DOHH2 (cell line): Measurements from ENCODE around the gene SPATA20.

Experiments used
- H3F3A ChIP-seq: fragments of 200-600 bp; sonication (generic), shearing (Covaris generic); 2 replicates; pipeline ENCODE4 v1.6.0; 2016; ENCODE audit warnings: antibody characterized with exemption, mild to moderate bottlenecking; ENCODE audit not compliant: control insufficient read depth, insufficient read depth
- H3K27ac ChIP-seq: fragments of 200-600 bp; sonication (generic); 2 replicates; pipeline ENCODE4 v1.5.1; 2014; ENCODE audit warnings: low read depth, mild to moderate bottlenecking, low read length, moderate library complexity
- H3K27me3 ChIP-seq: fragments of 200-600 bp; sonication (generic); 2 replicates; pipeline ENCODE4 v1.6.1; 2014; ENCODE audit warnings: mild to moderate bottlenecking, low read length, mixed read lengths; ENCODE audit not compliant: control insufficient read depth
- H3K36me3 ChIP-seq: fragments of 200-600 bp; sonication (generic); 2 replicates; pipeline ENCODE4 v1.6.1; 2014; ENCODE audit warnings: mild to moderate bottlenecking, low read length, moderate library complexity, mixed read lengths; ENCODE audit not compliant: control insufficient read depth
- H3K4me1 ChIP-seq: fragments of 200-600 bp; sonication (generic); 2 replicates; pipeline ENCODE4 v1.6.1; 2014; ENCODE audit warnings: mild to moderate bottlenecking, low read length, mixed read lengths; ENCODE audit not compliant: control insufficient read depth
- H3K4me2 ChIP-seq: fragments of 200-600 bp; sonication (generic); 2 replicates; pipeline ENCODE4 v1.6.0; 2014; ENCODE audit warnings: mild to moderate bottlenecking, low read length, moderate library complexity
- H3K4me3 ChIP-seq: fragments of 200-600 bp; sonication (generic); 2 replicates; pipeline ENCODE4 v1.5.1; 2014; ENCODE audit warnings: mild to moderate bottlenecking, low read length, mixed read lengths
- H3K79me2 ChIP-seq: fragments of 200-600 bp; sonication (generic); 2 replicates; pipeline ENCODE4 v1.6.1; 2014; ENCODE audit warnings: mild to moderate bottlenecking, low read length, mixed read lengths; ENCODE audit not compliant: control insufficient read depth
- H3K9me2 ChIP-seq: fragments of 200-600 bp; sonication (generic); replicated peaks from 2 replicates; pipeline ENCODE4 v1.6.1; 2014; ENCODE audit warnings: mild to moderate bottlenecking, low read length, mixed read lengths; ENCODE audit not compliant: control insufficient read depth
- H3K9me3 ChIP-seq: fragments of 200-600 bp; sonication (generic); 2 replicates; pipeline ENCODE4 v1.6.1; 2014; ENCODE audit warnings: antibody characterized with exemption, low read length, mixed read lengths; ENCODE audit not compliant: control insufficient read depth, insufficient read depth
- H4K20me1 ChIP-seq: fragments of 200-600 bp; sonication (generic); 2 replicates; pipeline ENCODE4 v1.6.0; 2014; ENCODE audit warnings: low read depth, mild to moderate bottlenecking, antibody characterized with exemption, low read length, moderate library complexity; ENCODE audit not compliant: control insufficient read depth, insufficient read depth
- CTCF ChIP-seq: fragments of 200-600 bp; sonication (generic); IDR thresholded peaks from one replicate; pipeline ENCODE4 v1.5.1; 2014; ENCODE audit warnings: antibody characterized with exemption, mild to moderate bottlenecking, low read depth, low read length; ENCODE audit not compliant: poor library complexity, severe bottlenecking
- EZH2phosphoT487 ChIP-seq: fragments of 200-600 bp; sonication (generic); IDR thresholded peaks from 2 replicates; pipeline ENCODE4 v1.6.1; 2017; ENCODE audit warnings: borderline replicate concordance, mild to moderate bottlenecking, antibody characterized with exemption, low read length, moderate library complexity, mixed read lengths

The SPATA20 gene

GRCh38 chr17:50551884-50552283 is 4.9 kb downstream of the SPATA20 start:
- Histone ChIP-seq H3K27me3 (no peaks in the 10 kb centered on the region), H3K36me3 (no peaks in the 10 kb centered on the region), H3K9me2 (no peaks in the 10 kb centered on the region), H3F3A (no peaks in the 10 kb centered on the region), H3K4me1 (peaks cover 7% of the 10 kb centered on the region), H3K79me2 (no peaks in the 10 kb centered on the region), H3K27ac (no peak overlapping the region), H3K4me3 (no peak overlapping the region), H3K9me3 (no peaks in the 10 kb centered on the region), H4K20me1 (no peaks in the 10 kb centered on the region), H3K4me2 (no peak overlapping the region)
- TF ChIP-seq EZH2phosphoT487 (no peak), CTCF (no peak)

DNA sequence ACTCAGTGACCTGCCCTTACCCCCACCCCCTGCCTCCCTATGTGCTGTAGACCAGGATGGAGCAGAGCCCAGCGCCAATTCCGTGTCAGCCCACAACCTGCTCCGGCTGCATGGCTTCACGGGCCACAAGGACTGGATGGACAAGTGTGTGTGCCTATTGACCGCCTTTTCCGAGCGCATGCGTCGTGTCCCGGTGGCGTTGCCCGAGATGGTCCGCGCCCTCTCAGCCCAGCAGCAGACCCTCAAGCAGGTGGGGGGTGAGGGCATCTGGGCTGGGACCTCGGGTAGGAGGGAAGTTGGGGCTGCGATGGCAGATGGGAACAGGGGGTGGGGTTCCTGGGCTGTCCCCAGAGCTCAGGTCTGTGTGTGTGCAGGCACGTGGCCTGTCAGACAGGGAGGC is 7.2 kb downstream of the SPATA20 start:
- no peaks in the 10 kb centered on the region for H4K20me1 ChIP-seq
- no peak overlapping the region for H3K4me3 ChIP-seq
- H3K9me2 ChIP-seq, result no peaks in the 10 kb centered on the region
- no peak for TF ChIP-seq EZH2phosphoT487
- no peak for TF ChIP-seq CTCF
- H3K36me3 ChIP-seq, result no peaks in the 10 kb centered on the region
- H3K27me3 ChIP-seq, result peaks cover 7% of the 10 kb centered on the region
- no peaks in the 10 kb centered on the region for H3K79me2 ChIP-seq
- H3K27ac ChIP-seq, result no peak overlapping the region
- H3K9me3 ChIP-seq, result no peaks in the 10 kb centered on the region
- no peaks in the 10 kb centered on the region for H3F3A ChIP-seq
- H3K4me1 ChIP-seq, result no peaks in the 10 kb centered on the region
- H3K4me2 ChIP-seq, result no peak overlapping the region

- Histone ChIP-seq H3K9me2 (no peaks in the 10 kb centered on the region), H3K4me2 (no peak overlapping the region), H3K9me3 (no peaks in the 10 kb centered on the region), H3K27me3 (peaks cover 25% of the 10 kb centered on the region), H3F3A (no peaks in the 10 kb centered on the region), H4K20me1 (no peaks in the 10 kb centered on the region), H3K79me2 (no peaks in the 10 kb centered on the region), H3K36me3 (no peaks in the 10 kb centered on the region), H3K27ac (no peak overlapping the region), H3K4me1 (peaks cover 11% of the 10 kb centered on the region), H3K4me3 (no peak overlapping the region)
- TF ChIP-seq EZH2phosphoT487, result no peak
- TF ChIP-seq CTCF, result no peak
These were observed 9.8 kb downstream of the SPATA20 start for GRCh38 chr17:50556803-50557202.

DNA sequence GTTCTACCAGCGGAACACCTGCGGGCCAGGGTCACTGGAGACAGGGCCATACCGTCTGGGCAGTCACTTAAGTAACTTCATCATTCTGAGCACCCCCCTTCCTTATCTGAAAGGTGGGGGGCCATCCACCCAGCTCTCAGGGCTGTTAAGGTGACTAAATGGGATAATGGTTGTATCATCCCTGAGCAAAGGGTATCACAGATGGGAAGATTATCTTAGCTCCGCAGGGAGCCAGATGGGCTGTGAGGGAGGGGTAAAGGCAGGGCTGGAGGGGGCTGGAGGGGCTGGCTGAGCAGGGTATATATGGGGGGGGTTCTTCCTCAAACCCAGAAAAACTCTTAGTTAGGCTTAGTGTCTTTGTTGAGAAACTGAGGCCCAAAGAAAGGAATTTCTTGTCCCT is 10.7 kb downstream of the SPATA20 start:
- H3K9me3 ChIP-seq, result no peaks in the 10 kb centered on the region
- no peak overlapping the region for H3K4me3 ChIP-seq
- H4K20me1 ChIP-seq, result no peaks in the 10 kb centered on the region
- H3F3A ChIP-seq, result no peaks in the 10 kb centered on the region
- no peaks in the 10 kb centered on the region for H3K79me2 ChIP-seq
- TF ChIP-seq EZH2phosphoT487 (no peak), CTCF (no peak)
- H3K27me3 ChIP-seq, result peaks cover 31% of the 10 kb centered on the region
- H3K9me2 ChIP-seq, result no peaks in the 10 kb centered on the region
- H3K27ac ChIP-seq, result no peak overlapping the region
- H3K36me3 ChIP-seq, result no peaks in the 10 kb centered on the region
- H3K4me2 ChIP-seq, result no peak overlapping the region
- peaks cover 11% of the 10 kb centered on the region for H3K4me1 ChIP-seq
